HepG2 (cell line): Measurements from ENCODE around the gene CDKN2A. TPM values are rescaled to one million over a fixed set of nuclear protein-coding genes. Genes with fewer than 3 reads are reported as not detected.

Experiments used
- ATAC-seq: fragments of 200-7000 bp; cut with Tn5 transposase; 3 replicates; pipeline ENCODE4 v1.9.1; 2020; ENCODE audit warnings: mild to moderate bottlenecking, moderate library complexity
- BruUV-seq: library from RNA; stranded (reverse); fragments of 400-500 nt; replicated peaks from 2 replicates; lab custom pipeline; 2021; lab: Mats Ljungman, UMichigan
- CTCF ChIA-PET: fragments of 300-600 bp; formaldehyde crosslinking; extraction: SDS; loops from one replicate; lab custom pipeline; 2021; ENCODE audit warnings: low total read pairs, inconsistent platforms, low intra/inter-chr PET ratio; lab: Yijun Ruan, JAX
- POLR2A ChIA-PET: fragments of 350-600 bp; sonication (Branson Sonifier 250); formaldehyde crosslinking; loops from one replicate; lab custom pipeline; 2020; ENCODE audit warnings: antibody characterized with exemption, inconsistent platforms; lab: Yijun Ruan, JAX
- DNase-seq: peaks from one replicate; pipeline ENCODE4 v3.0.0-alpha.2; 2015; ENCODE audit warnings: low spot score
- FAIRE-seq: peaks from 3 replicates; lab custom pipeline; 2011; peaks lifted over from hg19 to GRCh38; lab: Jason Lieb, UNC
- H2AFZ ChIP-seq: one replicate; pipeline ENCODE4 v1.6.1; 2011; ENCODE audit warnings: low read length, inconsistent platforms
- H3K27ac ChIP-seq: fragments of 300-600 bp; 3 replicates; pipeline ENCODE4 v1.8.0; 2011; ENCODE audit warnings: mixed run types, mild to moderate bottlenecking, mixed read lengths, low read length, inconsistent platforms; ENCODE audit not compliant: insufficient read depth; ENCODE audit errors: extremely low read length
- H3K27me3 ChIP-seq, 2 experiments: fragments of 200-600 bp in 1 of 2; 2 replicates in 1 of 2; 3 replicates in 1 of 2; pipeline versions ENCODE4 v1.6.0 to v1.8.0; 2011; ENCODE audit warnings: low read length in 2 of 2, mild to moderate bottlenecking in 2 of 2, moderate library complexity in 2 of 2, inconsistent platforms in 1 of 2; ENCODE audit not compliant: insufficient read depth in 2 of 2, control insufficient read depth in 1 of 2
- H3K36me3 ChIP-seq, 2 experiments: fragments of 200-600 bp in 1 of 2; replicated peaks in 1 of 2; 2 replicates in 1 of 2; 3 replicates in 1 of 2; pipeline versions ENCODE4 v1.5.1 to v1.8.0; 2011; ENCODE audit warnings: low read length in 2 of 2, inconsistent platforms in 1 of 2; ENCODE audit not compliant: insufficient read depth in 2 of 2, control insufficient read depth in 1 of 2
- H3K4me1 ChIP-seq: 2 replicates; pipeline ENCODE4 v1.5.1; 2012; ENCODE audit warnings: low read length, inconsistent platforms; ENCODE audit not compliant: insufficient read depth
- H3K4me2 ChIP-seq: 2 replicates; pipeline ENCODE4 v1.6.0; 2011; ENCODE audit warnings: low read depth, low read length, inconsistent platforms
- H3K4me3 ChIP-seq, 3 experiments: fragments of 200-600 bp in 1 of 3; sonication (generic), shearing (Covaris generic) in 1 of 3; replicated peaks in 1 of 3; 2 replicates each; pipeline ENCODE4 v1.5.1; 2011 to 2016; ENCODE audit warnings: low read length in 3 of 3, inconsistent platforms in 2 of 3, low read depth in 2 of 3, mild to moderate bottlenecking in 2 of 3, control low read depth in 1 of 3, mixed read lengths in 1 of 3; ENCODE audit not compliant: insufficient read depth in 1 of 3
- H3K79me2 ChIP-seq: one replicate; pipeline ENCODE4 v1.6.1; 2011; ENCODE audit warnings: low read length, inconsistent platforms; ENCODE audit not compliant: insufficient read depth
- H3K9ac ChIP-seq: 2 replicates; pipeline ENCODE4 v1.6.0; 2011; ENCODE audit warnings: mild to moderate bottlenecking, low read depth, low read length, inconsistent platforms; ENCODE audit not compliant: insufficient read depth
- H3K9me3 ChIP-seq: 2 replicates; pipeline ENCODE4 v1.5.1; 2012; ENCODE audit warnings: mild to moderate bottlenecking, low read length
- H4K20me1 ChIP-seq: 2 replicates; pipeline ENCODE4 v1.6.0; 2011; ENCODE audit warnings: inconsistent platforms, mild to moderate bottlenecking, low read length, moderate library complexity; ENCODE audit not compliant: insufficient read depth
- KDM3A ChIP-seq: IDR thresholded peaks from 2 replicates; pipeline ENCODE4 v1.6.1; 2018; ENCODE audit warnings: low read depth, missing compliant biosample characterization
- KDM4B ChIP-seq: sonication (generic); formaldehyde crosslinking; IDR thresholded peaks from 2 replicates; pipeline ENCODE4 v1.4.0; 2020; ENCODE audit warnings: missing genetic modification reagents
- MTA3 ChIP-seq: sonication (generic); formaldehyde crosslinking; IDR thresholded peaks from 2 replicates; pipeline ENCODE4 v1.4.0; 2020; ENCODE audit warnings: missing genetic modification reagents
- NFATC3 ChIP-seq: sonication (generic); formaldehyde crosslinking; IDR thresholded peaks from 2 replicates; pipeline ENCODE4 v1.5.1; 2020; ENCODE audit warnings: mild to moderate bottlenecking, missing genetic modification reagents
- TP53 ChIP-seq: sonication (generic); formaldehyde crosslinking; conservative IDR thresholded peaks from 2 replicates; pipeline ENCODE4 v1.4.0; 2020; ENCODE audit warnings: missing genetic modification reagents
- ZC3H4 ChIP-seq: sonication (generic); formaldehyde crosslinking; IDR thresholded peaks from 2 replicates; pipeline ENCODE4 v1.4.0; 2020; ENCODE audit warnings: missing genetic modification reagents, borderline replicate concordance
- ZNF3 ChIP-seq: IDR thresholded peaks from 2 replicates; pipeline ENCODE4 v1.7.0; 2017; ENCODE audit warnings: inconsistent platforms
- ZNF335 ChIP-seq: sonication (generic); formaldehyde crosslinking; IDR thresholded peaks from 2 replicates; pipeline ENCODE4 v1.4.0; 2020; ENCODE audit warnings: missing genetic modification reagents
- ZNF562 ChIP-seq: sonication (generic); formaldehyde crosslinking; IDR thresholded peaks from 2 replicates; pipeline ENCODE4 v1.8.0; 2022; ENCODE audit warnings: missing genetic modification reagents, borderline replicate concordance
- WGBS: methylation state at CpG from one replicate; pipeline ENCODE4 v1.1.6; 2017; ENCODE audit warnings: low lambda C conversion rate; 5-methylcytosine and 5-hydroxymethylcytosine counted together
- in situ Hi-C: cut with HindIII; loops from 2 replicates; pipeline ENCODE4 v1.10.0; 2017; ENCODE audit warnings: low pct_unique_long_range_greater_than_20kb; ENCODE audit not compliant: extremely low pct_ligation_motif_present
- intact Hi-C: fragments of 100-400 bp; cut with micrococcal nuclease; formaldehyde crosslinking; loops from one replicate; pipeline ENCODE4 v1.10.0; 2022; ENCODE audit not compliant: unreplicated experiment
- polyA plus RNA-seq, 8 experiments: library from polyadenylated mRNA; depleted of rRNA in 3 of 8; stranded (reverse) in 7 of 8; unstranded in 1 of 8; fragments of >200 nt; fragmentation: Illumina TruSeq in 4 of 8; extraction: Trizol in 4 of 8; gene quantifications; 2 replicates each; pipeline versions ENCODE4 v1.2.1 to v1.2.3, GENCODE V29; 2011 to 2016; ENCODE audit warnings: low read depth in 4 of 8, missing spikeins in 1 of 8, mixed read lengths in 1 of 8; ENCODE audit not compliant: insufficient read depth in 1 of 8
- total RNA-seq, 5 experiments: library from RNA; depleted of rRNA; stranded (reverse); fragments of >200 nt; fragmentation: Illumina TruSeq; extraction: Trizol; gene quantifications; 2 replicates each; pipeline ENCODE4 v1.2.3, GENCODE V29; 2016; ENCODE audit warnings: low read depth in 1 of 5
- TF ChIP-seq, protein P1 (sequence below): sonication (generic); formaldehyde crosslinking; IDR thresholded peaks from 2 replicates; pipeline ENCODE4 v1.4.0; 2020; ENCODE audit warnings: missing genetic modification reagents

Gene CDKN2A
- total and polyA plus RNA-seq, 2 of the 13 experiments (the other 11 are each of a cell fraction or from before 2014, with no cell fraction given), result 4.2 to 4.8 TPM

- TF ChIP-seq TP53 (no peak), KDM4B (CRISPR knock-in tag) (no peak)
Measured at GRCh38 chr9:21991072-21991959, 2.9 kb downstream of the CDKN2A start (continued).

- H3K9ac ChIP-seq, result no peak overlapping the region
- ChIA-PET CTCF (no interaction called here), POLR2A (interaction anchor here (0.9 kb wide), 1 partner anchor 188 kb away, joined by 3 read pairs; the partner anchor contains the start of gene MTAP)
- H3K4me3 ChIP-seq, result no peak overlapping the region
- no peaks in the 10 kb centered on the region for H4K20me1 ChIP-seq
- intact Hi-C loops (no loop called here), in situ Hi-C loops (loop anchor here (10.0 kb wide), 1 partner anchor 245 kb away; no protein-coding TSS in a partner anchor)
- H3K27ac ChIP-seq, result no peak overlapping the region
- DNase-seq (no peak), ATAC-seq (no peak), FAIRE-seq (no peak)
- peaks cover 9% of the 10 kb centered on the region for H3K4me1 ChIP-seq
- 77% methylated on average over 35 of the region's 35 CpGs for WGBS
- no peak overlapping the region for H2AFZ ChIP-seq
- BruUV-seq, result no TSS peak
- H3K4me2 ChIP-seq, result no peak overlapping the region
- H3K9me3 ChIP-seq, result no peaks in the 10 kb centered on the region
- no peaks in the 10 kb centered on the region for H3K79me2 ChIP-seq
- no peak for TF ChIP-seq ZC3H4
- TF ChIP-seq, protein P1, sequence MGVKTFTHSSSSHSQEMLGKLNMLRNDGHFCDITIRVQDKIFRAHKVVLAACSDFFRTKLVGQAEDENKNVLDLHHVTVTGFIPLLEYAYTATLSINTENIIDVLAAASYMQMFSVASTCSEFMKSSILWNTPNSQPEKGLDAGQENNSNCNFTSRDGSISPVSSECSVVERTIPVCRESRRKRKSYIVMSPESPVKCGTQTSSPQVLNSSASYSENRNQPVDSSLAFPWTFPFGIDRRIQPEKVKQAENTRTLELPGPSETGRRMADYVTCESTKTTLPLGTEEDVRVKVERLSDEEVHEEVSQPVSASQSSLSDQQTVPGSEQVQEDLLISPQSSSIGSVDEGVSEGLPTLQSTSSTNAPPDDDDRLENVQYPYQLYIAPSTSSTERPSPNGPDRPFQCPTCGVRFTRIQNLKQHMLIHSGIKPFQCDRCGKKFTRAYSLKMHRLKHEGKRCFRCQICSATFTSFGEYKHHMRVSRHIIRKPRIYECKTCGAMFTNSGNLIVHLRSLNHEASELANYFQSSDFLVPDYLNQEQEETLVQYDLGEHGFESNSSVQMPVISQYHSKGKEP, result no peak
- TF ChIP-seq ZNF3 (CRISPR knock-in tag), result no peak
- TF ChIP-seq ZNF335, result no peak
- no peak for TF ChIP-seq KDM3A (CRISPR knock-in tag)
- TF ChIP-seq MTA3 (CRISPR knock-in tag), result no peak
- no peak for TF ChIP-seq NFATC3 (CRISPR knock-in tag)
- TF ChIP-seq ZNF562, result no peak
- peaks cover 0 to 11% of the 10 kb centered on the region in 2 experiments; a peak in 1 of 5 replicates for H3K27me3 ChIP-seq
- H3K36me3 ChIP-seq, result no peaks in the 10 kb centered on the region
Measured at GRCh38 chr9:21989440-21990189, 4.6 kb downstream of the CDKN2A start.
